Stimulated activated CD4-positive, alpha-beta T cell treated with anti-CD3 and anti-CD28 coated beads, TNF-alpha, amount 100 ng/mL, for 24 hours (primary cell): ENCODE results near the gene TTC7B.

Experiments
- DNase-seq, 3 experiments: peaks; one replicate each; pipeline ENCODE4 v3.0.0-alpha.2; 2020; ENCODE audit warnings: low read depth in 3 of 3

The TTC7B gene

DNA sequence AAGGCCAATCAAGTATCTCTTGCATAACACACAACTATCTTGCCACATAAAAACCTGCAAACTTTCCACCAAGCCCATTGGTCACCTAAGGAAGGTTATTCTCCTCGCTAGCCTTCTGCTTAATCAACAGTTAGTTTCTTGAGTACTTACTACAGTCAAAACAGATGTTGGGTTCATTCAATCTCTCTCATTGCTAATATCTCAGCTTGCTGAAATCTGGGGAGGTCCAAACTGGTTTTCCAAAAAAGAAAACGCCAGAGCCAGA lies 74.6 kb downstream of the TTC7B start:
- no peak for DNase-seq

DNA sequence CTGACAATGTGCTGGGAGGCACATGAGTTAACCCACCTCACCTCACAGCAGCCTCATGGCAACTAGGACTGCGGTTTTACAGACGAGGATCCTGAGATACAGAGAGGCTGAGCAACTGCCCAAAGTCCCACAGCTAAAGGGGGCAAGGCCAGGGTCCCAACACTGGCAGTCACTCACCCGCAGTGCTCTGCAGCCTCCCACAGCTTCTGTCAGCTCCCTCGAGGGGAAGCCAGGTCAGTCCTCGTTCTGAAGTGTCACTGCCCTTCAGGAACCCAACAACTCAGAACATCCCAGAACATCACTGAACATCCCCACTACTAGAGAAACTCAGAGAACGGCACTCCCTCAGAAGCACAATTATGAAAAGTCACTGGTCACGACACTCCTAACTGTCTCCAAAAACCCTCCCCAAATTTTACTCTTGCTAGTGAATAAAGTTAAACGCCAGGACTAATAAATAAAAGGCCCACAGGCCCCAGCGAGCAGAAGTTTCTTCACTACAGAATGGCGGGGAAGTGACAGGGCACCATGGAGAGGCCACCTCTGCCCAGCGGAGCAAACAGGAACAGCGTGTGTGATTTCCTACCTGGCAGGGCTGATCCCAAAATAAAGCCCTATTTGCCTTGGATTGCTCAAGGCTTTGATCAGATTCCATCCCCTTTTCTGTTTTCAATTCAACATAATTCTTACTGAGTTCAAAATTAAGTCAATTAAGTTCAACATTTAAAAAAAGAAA lies 75.1 kb downstream of the TTC7B start:
- no peak for DNase-seq

DNA sequence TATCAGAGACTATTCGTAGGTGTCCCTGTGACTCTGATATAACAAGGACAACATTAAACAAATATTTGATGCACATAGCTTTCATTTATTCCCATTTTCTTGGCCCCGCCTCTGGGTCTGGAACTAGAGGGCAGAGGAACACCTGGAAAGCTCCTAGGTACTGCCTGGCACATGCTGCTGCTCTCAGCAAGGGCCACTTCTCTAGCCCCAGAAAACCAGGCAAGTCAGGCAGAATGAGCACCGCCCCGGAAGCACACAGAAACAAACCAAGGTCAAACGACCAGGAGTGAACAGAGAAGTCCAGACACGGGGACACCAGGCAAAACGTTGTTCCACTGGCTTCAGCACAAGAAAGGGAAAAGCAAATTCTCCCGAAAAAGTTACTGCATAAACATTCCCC lies 76.1 kb downstream of the TTC7B start:
- no peak for DNase-seq

DNA sequence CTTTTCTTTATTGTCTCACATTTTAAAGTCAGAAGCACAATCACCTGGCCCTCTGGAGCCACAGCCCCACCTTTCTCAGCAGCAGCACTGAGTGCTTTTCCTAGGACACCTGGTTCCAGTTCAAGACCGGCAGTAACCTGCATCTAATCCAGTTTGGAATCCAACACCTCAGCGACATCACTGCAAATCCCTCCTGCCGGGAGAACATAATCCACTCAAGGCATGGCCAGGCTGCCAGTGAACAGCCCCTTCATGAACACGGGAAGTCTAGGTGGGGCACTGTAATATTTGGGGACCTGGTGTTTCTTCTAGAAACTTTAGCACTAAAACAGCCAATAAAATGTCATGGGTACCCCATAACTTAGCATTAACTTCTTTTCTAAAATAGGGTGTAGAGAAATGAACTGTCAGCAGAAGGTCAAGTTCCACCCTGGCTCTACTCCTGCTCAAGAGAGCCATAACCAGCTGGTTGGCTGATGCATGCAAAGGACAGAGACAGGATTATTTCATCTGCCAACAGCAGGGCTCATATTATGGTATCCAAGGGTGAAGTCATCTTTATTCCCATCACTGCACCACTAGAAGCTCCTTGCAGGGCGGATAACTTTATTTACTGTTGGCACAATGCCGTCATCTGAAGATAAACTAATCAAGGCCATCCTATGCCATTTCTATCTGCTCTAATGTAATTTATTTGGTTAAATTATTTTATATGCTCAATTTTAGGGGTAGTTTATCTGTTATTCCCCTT lies 76.7 kb downstream of the TTC7B start:
- no peak for DNase-seq

DNA sequence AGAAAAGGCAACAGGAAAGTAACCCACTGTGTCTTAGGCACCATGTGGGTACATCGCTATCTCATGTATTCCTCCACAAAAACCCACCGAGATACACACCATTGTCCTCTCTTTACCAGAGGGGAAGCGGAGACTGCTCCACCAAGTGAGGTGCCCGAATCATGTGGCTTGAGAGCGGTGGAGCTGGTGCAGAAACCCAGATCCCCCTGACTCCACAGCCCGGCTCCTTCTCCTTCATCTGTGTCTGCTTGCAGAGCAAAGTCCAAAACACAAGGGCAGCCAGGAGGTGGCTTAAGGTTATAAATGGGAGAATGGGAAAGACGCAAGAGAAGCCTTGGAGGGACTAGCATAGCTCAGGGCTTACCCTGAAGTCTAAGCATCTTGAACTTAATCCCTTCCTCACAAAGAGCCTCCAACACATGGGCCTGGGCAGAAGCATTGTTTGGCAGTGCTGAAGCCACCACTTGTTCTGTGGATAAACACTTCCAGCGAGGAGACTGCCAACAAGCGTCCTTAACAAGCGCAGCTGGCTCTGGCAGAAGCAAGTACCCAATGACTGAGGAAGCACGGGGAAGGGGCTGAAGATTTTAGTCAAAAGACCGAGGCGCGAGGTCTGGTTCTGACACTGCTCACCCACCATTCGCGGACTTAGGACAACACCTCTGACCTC lies 83.0 kb downstream of the TTC7B start:
- DNase-seq: no peak

DNA sequence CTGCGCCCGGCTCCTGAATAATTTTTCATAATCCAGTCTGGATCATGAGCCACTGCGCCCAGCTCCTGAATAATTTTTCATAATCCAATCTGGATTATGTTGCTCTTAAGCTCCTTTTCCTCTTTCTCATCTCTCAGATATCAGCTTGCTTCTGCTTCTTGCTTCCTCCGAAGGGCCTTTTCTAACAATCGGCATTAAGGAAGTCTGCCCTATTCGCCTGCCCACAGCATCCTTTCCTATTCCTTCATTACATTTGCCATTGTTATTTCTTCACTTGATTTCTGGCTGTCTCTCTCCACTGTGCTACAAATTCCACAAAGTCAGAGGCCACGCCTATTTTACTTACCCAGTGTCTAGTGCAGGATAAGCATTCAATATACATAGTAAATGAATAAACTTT lies 83.5 kb downstream of the TTC7B start:
- DNase-seq: no peak

DNA sequence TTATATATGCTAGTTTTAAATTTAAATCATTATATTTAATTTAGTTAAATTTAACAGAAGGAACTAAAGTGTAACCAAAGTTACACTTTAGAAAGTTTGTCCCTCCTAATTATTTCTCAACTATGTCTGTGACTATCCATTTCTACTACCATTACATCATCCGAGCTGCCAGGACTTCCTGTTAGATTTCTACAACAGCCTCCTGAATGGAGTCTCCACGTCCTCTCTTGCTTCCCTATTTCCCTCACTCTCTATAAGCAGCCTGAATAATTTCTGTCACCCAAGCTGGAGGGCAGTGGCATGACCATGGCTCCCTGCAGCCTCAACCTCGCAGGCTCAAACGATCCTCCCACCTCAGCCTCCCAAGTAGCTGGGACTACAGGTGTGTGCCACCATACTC lies 84.1 kb downstream of the TTC7B start:
- no peak for DNase-seq

DNA sequence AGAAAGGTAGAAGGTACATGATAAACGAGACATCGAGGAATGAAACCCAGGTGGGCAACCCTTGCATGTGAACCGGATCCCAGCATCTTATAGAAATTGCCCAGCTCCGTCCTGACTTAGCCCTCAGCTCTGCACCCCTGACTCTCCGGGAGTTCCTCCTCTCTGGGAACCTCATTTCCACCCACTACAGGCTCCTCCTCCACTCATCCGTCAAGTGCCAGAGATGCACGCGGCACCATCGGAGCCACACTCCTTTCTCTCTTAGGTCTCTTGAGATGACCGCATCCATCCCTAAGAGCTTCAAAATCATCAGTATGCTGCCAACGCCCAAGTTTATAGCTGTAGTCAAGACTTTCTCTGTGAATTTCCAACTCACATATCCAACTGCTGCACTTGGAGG lies 84.7 kb downstream of the TTC7B start:
- DNase-seq: no peak

DNA sequence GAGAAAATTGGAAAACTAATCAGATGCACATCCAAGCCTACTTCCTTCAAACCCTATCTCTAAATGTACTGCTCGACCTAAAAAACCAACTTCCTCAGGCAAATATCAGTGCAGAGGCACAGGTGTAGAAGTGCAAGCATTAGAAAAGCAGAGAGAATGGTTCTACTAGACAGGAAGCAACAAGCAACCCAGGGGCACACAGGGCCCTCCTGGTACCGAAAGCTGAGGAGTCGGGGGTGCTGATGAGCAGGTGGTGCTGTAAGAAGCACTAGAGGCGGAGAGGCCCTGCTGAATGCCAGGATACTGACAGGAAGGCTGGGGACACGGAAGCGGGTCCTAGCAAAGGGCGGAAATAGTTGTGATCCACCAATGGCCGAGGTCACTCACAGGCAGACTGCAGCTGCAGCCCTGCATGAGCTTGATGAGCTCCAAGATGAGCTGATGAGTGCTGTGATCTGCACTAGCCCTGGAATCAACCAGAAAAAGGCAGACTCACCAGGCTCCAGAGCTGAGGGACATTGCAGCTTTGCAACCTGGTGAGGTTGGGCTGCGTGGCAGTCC lies 85.9 kb downstream of the TTC7B start:
- no peak for DNase-seq

DNA sequence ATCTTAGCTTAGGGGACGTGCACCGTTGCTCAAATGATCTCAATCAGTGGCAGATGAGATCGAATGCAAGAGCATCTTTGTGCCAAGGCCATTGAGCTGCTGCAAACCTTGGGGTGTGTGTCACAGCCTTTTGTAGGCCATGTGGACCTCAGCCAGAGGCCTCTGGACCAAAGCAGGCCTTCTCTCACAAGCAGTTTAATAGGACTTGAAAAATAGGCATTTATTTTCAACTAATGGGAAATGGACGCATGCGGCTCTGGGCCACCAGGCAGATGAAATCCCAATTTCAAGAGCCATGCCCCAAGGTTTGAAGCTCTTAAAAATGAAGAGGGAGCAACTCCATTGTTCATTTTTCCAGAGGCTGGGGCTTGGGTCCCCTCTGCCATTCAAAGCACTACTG lies 87.3 kb downstream of the TTC7B start:
- DNase-seq: no peak

DNA sequence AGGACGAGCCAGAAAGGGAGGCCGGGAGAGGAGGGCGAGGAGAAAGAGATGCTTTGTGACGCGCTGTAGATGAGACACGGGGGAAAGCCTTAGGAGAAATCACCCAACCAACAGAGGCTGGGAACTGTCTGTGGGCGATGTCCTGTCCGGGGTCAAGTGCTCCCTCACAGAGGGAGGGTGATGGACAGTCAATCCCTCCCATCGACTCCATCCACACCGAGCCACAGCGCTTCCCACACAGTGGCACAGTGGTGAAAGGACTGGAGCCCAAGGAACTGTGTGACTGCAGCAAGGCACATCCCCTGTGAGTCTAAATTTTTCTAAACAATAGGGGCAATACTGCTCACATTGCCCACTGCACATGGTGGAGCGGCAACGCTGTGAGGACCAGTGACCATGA lies 89.1 kb downstream of the TTC7B start:
- no peak for DNase-seq

DNA sequence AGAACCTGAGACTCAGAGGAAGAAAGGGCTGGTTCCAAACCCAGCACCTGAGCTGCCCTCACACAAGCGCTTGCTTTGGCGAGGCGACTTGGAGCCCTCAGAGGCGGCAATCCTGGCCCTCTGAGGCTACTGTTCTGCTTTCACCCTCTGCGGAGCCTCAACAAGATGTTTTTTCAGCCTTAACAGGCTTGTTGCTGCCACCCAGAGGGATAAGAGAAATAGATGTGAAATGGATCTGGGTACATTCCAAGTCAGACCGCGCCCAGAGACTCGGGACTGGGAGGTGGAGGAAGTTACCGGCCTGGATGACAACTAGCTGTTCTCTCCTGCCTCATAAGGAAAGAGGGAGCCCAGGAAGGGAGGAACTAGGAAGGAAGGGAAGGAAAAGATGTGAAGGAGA lies 89.6 kb downstream of the TTC7B start:
- DNase-seq: no peak

DNA sequence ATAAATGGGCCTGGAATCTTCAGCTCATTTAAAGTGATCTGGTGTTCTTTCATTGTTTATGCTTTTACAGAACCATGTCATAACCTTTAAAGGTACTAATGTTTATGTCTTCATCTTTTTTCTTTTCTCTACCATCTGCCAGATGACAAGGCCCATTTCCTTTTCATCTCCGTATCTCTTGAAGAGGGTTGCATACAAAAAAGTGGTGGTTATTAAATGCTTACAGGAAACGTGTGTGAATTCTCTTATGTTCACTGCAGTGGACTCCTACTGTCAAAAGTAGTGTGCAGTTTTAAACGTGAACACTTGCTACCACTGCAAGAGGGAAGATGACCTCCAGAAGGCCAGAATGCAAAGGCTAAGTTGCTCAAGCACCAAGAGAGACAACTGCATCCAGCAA lies 91.4 kb downstream of the TTC7B start:
- no peak for DNase-seq

DNA sequence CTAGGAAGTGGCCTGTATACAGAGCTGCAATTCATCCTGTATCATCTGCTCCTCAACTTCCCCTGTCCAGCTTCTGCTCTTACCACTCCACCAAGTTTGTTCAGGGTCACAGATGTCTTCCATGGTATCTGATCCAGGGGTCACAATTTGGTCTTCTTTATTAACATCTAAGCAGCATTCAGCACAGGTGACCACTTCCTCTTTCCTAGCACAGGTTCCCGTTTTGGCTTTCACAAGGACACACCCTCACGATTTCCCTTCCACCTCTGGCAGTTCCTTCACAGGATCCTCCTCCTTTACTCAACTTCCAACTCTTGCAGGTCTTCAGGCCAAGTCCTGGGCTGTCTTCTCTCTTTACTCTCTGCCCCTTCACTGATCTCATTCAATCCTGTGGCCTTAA lies 93.6 kb downstream of the TTC7B start:
- DNase-seq: no peak

DNA sequence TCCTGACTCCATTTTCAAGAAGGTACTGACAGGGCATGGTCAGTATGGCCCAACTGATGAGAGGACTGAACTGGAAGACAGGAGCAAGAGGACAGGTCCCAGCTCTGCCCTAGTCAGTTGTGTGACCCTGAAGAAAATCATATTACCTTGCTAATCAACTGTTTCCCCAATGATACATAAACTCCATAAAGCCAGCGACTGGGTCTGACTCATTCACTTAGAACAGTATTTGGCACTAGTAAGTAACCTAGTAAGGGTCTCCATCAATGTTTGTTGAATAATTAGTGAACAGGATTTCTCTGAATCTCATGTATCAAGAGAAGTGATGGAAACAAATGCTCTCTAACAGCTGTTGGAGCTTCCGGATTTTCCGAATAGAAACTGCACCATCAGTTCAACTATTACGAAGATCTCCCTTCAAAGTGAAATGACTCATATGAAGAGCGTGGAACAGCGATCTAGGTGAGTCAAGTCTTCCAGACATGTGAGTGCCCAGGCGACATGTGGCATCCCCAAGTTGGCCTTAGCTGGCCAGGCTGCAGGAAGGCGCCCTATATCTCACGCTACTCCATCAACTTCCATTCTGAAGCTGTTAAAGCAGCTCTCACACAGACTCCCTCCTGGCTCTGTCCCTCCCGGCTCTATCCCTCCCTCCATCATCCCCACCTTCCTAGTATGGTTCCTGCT lies 94.5 kb downstream of the TTC7B start:
- DNase-seq: peak in 1 of 3 experiments; percentile 8

DNA sequence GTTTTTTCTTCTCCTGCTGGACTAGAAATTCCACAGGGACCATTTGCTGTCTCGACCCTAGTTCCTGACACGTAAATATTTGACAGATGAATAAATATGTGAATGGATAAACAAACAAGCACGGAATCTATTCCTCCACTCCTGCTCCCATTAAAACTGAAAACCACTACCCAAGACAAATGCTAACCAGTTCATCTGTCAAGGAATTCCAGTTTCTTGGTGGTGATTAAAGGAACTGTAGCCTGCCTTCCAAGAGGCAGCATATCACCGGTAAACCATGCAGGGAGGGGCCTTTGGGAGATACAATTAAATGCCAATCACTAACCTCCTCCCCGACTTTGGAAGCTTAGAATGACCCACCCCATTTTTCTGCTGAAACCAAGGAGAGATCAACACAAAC lies 95.4 kb downstream of the TTC7B start:
- no peak for DNase-seq

DNA sequence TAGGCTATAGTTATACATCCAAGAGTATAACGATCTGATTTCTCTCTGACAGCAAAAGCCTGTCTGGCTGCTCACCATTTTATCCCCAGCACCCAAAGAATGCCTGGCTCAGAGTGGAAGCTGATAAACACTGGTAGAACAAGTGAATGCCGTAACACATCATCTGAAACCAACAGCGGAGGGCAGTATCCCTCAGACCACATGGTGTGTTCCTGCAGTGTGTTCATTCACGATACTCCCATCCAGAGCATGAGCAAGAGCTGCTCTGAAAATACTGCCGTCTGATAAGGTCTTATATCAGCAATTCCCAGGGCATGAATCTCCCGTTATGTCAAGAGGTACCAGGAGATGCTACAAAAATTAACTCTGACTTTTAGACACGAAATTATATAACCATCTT lies 95.9 kb downstream of the TTC7B start:
- no peak for DNase-seq

DNA sequence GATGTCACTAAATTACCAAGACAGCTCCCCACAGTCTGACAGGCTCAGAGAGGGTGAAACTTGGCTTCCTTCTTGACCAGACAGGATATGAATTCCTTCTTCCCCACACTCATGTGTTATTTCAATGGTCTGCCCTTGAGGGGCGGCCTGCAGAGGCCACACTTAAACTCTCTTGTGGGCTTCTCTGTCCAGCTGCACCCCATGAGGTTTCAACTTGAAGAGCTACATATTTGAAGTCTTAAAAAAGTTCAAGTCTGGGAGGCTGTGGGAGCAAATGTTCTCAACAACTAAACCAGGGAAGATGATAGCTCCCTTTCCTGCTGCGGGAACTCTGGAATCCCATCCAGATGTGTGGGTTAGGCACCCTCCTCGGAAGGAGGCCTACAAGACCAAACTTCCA lies 98.3 kb downstream of the TTC7B start:
- DNase-seq: no peak

DNA sequence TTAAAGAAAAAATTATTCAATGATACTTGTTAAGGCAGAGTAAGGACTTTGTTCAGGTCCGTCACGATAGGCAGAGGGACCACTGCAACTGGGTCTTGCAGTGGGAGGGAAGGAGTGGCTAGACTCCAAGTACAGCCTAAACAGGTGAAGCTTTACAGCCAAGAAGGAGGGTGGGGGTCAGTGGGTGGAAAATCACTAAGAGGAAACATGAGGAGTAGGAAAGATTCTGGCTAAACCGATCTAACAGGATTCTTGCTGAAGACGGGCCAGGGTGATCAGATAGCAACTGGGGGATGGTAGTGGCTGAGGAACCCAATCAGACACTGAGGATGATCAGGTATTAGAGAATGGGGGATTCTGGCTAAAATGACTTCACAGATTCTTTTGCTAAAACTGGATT lies 100.2 kb downstream of the TTC7B start:
- DNase-seq: no peak

DNA sequence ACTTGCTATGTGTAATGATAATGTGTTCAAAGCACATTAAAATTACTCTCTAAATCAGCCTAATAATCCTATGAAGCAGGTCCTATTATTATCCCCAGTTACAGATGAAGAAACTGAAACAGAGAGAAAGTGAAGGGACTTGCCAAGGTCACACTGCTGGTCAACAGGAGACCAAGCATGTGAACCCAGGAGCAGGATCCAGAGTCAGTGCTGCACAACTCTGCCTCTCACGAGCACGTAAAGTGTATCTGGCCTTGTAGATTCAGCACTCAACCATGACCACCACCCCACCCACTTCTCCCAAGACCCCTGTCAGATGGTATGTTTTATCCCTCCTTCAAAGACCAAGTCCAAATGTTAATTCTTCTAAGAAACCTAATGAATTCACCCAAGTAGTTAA lies 100.7 kb downstream of the TTC7B start:
- DNase-seq: no peak

DNA sequence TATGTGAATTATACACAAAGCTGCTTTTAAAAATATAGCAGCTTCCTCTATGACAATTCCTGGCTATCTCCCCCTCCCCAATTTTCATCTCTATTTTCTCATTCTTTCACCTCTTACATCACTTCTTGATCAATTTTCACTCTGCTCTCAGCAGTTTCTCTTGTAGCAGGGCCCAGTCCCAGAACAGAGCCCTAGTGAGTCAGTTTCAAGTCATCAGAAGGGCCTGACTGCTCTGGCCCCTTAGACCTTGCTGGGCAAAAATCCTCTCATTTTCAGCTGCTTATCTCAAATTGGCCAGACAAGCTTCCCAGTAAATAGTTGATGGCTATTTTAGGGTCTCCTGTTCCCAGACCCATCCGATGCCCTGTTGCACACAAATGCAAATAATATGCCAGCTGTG lies 101.4 kb downstream of the TTC7B start:
- DNase-seq: no peak

DNA sequence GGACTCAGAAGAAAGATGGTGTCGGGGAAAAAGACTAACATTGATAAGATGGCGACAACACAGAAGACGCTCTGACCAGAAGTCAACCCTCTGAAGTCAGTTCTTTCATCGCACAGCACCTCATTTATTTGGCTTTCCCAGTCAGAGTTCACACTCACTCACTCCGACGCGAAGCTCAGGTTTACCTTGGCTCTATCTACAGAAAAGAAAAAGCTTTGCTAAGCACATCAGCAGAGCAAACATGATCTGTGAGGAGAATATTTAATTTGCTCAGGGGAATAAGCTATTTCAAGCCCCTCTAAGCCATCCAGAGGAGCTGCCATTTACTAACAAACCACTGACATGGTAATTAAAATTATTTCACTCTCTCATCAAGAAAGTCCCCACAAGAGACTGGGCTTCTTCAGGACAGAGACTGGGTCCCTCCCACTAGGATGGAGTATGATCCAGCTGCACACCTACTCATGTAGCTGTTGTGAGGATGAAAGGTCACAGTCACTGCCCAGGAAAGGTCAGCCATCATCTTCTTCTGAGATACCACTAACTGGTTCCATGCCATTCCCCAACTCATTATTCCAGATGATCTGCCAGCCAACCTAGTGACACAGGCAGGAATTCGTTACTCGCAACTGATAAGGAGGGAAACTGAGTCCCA lies 111.4 kb downstream of the TTC7B start:
- DNase-seq: no peak
